Mononuclear cell (primary cell): ENCODE data around the gene ZMIZ1. TPM values are rescaled to one million over a fixed set of nuclear protein-coding genes. Genes with fewer than 3 reads are reported as not detected.

Experiments used
- H3K27me3 ChIP-seq: 2 replicates; pipeline ENCODE4 v1.6.0; 2011; ENCODE audit warnings: low read length, control low read depth; ENCODE audit not compliant: insufficient read depth
- H3K4me1 ChIP-seq: 2 replicates; pipeline ENCODE4 v1.5.1; 2011; ENCODE audit warnings: mild to moderate bottlenecking, low read length, control low read depth; ENCODE audit not compliant: insufficient read depth
- H3K4me3 ChIP-seq: 2 replicates; pipeline ENCODE4 v1.5.1; 2011; ENCODE audit warnings: mild to moderate bottlenecking, low read length, moderate library complexity
- H3K9me3 ChIP-seq: 2 replicates; pipeline ENCODE4 v1.5.1; 2011; ENCODE audit warnings: low read depth, mild to moderate bottlenecking, control low read depth, low read length
- total RNA-seq: library from RNA; depleted of rRNA; stranded (reverse); fragments of >200 nt; gene quantifications from one replicate; pipeline ENCODE4 v1.2.3, GENCODE V29; 2012

Gene ZMIZ1
- total RNA-seq, 1 donor = 26.2 TPM

DNA sequence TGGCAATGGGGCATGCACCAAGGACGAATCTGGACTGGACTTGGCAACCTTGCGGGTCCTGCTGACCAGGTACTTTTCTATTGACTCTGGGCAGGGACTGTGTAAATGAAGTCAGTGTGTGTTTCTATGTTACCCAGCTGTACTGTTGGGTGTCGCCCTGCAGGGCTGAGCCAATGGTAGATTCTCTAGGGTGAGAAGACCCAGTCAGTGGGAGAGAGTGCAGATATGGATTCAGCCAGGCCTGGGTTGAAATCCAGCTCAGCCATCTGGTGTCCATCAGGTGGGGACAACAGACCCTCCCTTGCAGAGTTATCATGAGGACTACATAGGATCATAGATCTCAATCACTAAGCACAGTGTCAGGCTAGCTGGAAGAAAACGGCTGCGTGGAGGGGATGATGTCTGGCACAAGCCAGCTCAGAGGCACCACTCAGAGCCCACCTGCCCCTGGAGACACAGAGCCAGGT lies 273.6 kb downstream of the ZMIZ1 start:
- Histone ChIP-seq H3K4me3 (no peak overlapping the region), H3K4me1 (peaks cover 38% of the 10 kb centered on the region), H3K27me3 (no peaks in the 10 kb centered on the region), H3K9me3 (no peaks in the 10 kb centered on the region)

DNA sequence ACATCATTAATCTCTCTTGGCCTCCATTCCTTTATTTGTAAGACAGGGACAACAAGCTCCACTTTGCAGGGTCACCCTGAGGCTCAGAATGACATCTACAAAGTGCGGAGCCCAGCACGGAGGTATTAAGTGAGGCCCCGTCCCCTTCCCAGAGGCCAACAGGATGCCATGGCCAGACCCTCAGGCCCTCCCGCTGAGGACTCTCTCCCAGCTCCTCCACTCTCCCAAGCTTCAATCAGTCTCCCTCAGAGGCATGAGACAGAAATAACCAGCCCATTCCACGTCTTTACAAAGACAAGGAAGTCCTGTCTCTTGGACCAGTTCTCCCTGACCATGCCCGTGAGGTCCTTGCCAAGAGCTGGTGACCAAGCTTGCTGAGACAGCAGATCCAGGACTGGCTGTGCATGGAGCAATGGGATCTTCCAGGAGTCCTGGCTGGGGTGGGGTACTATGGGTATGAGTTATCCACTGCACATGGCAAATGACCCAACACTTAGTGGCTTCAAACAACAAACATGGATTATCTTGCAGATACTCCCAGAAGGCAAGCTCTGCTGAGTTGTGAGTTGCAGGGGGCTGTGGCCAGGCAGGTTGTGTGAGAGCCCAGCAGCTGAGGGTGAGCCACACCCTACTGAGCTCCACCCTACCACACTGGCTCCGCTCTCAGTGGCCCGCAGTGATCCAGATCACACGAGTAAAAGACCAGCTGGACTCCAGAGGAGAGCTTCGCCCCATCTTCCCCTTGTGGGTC lies 274.2 kb downstream of the ZMIZ1 start:
- no peak overlapping the region for H3K4me3 ChIP-seq
- no peaks in the 10 kb centered on the region for H3K9me3 ChIP-seq
- no peaks in the 10 kb centered on the region for H3K27me3 ChIP-seq
- H3K4me1 ChIP-seq = peaks cover 43% of the 10 kb centered on the region

DNA sequence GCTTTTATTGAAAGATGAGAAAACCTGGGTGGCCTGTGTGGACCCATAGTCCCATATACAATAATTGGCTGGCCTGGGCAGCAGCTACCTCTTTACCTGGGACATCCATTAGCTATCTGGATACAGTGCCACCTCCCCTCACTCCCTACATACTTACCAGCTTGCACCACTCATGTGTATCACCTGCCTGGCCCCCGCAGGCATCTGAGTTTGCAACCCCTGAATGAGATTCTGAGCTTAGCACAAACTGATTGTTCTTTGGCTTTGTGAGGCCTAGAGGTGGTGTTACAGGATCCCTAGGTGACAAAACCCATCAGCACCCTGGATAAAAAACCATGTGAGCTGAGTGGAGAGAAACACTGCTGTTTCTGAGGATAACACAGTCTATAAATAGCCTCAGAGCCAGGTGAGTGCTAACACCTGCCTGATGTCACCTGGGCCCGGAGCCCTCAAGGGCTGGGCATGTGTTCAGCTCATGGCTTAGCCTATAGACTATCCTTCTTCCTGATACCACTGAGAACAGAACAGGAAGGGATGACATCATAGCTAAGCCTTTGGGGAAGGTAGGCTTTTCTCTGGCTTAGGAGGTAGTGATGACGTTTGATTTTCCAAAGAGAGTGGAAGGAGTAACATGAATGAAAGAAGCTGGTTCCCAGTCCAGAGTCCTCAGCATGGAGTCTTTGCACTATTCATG lies 275.9 kb downstream of the ZMIZ1 start:
- Histone ChIP-seq H3K4me1 (peaks cover 59% of the 10 kb centered on the region), H3K9me3 (no peaks in the 10 kb centered on the region), H3K4me3 (no peak overlapping the region), H3K27me3 (no peaks in the 10 kb centered on the region)

DNA sequence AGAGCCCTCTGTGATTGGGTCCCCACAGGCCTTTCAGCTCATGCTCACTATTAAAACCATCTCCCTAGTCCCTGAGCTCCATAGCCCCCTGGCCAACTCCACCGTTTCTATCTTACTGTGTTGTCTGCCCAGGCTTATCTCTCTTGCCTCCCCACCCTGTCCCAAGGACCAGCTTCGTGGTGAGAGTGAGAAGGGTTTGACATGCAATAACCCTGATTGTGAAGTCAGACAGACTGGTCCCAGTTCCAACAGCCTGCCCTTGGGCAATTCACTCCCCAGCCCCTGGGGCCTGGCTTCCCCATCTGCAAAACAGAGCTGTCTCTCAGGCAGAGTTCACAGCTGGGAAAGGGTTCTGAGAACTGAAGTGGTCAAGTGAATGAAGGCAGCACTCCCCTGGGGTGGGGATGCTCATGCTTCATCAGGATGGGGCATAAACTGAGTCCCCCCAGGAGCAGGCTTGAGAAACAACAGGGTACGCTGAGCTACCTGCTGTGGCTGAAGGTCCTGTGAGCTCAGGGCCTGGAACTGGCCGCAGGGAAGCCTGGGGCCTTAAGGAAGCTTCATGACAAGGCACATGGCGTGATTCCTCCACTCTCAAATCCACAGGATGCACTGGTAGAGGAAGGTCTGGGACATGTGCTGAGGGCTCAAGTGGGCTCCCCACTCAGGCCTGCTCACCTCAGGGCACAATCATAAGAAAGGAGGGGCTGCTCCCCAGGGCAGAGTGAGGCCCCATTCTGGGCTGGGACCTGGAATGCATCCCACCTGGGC lies 276.7 kb downstream of the ZMIZ1 start:
- Histone ChIP-seq H3K27me3 (no peaks in the 10 kb centered on the region), H3K9me3 (no peaks in the 10 kb centered on the region), H3K4me3 (no peak overlapping the region), H3K4me1 (peaks cover 67% of the 10 kb centered on the region)

DNA sequence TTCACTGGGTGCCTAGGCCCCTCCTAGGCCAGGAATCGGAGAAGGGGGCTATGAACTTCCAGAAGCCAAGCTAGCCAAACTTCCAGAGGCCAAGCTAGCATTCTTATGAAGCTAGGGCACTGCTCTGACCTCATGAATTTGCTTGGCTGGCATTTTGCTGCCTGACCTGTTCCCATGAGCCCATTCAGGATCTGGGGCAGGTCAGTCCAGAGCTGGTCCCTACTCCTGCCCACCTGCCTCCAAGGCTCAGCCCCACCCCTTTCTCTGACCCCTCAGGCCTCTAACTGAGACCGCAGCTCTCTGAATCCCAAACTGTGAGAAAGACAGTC lies 277.2 kb downstream of the ZMIZ1 start:
- Histone ChIP-seq H3K4me3 (no peak overlapping the region), H3K4me1 (peaks cover 72% of the 10 kb centered on the region), H3K9me3 (no peaks in the 10 kb centered on the region), H3K27me3 (no peaks in the 10 kb centered on the region)

DNA sequence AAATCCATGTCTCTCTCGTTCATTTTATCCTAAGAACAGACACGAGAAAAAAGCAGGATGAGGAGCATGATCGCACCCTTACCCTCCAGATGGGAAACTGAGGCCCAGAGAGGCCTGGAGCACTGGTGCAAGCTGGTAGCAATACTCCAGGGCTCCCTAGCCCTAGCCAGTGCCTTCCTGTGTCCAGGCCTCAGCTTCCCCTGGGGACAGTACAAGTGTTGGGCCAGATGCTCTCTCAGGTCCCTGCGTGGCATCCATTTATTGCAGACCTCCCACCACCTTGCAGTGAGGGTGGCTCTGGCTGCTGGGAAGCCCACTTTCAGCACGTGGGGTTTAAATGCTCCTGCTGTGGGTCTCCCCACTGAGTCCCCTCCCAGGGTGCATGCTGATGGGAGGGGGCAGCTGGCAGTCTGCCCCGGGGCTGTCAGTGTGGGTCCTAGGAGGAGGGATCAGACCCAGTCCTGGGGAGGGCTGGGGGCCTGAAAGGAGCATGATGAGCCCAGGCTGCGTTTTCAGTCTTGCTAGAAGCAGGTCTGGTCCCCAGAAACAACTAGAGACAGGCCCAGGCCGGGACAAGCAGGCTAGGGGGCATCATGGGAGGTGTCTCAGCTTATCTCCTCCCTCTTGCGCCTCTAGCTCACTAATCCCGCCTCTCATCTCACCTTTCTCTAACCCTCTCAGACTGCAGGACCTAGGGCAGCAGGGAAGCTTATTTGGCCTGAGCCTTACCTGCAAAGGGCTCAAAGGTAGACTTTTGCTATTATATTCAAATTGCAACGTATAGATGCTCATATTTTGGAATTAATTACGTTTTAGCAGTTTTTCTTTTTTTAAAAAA lies 277.8 kb downstream of the ZMIZ1 start:
- H3K9me3 ChIP-seq = no peaks in the 10 kb centered on the region
- H3K4me1 ChIP-seq = peaks cover 77% of the 10 kb centered on the region
- no peaks in the 10 kb centered on the region for H3K27me3 ChIP-seq
- no peak overlapping the region for H3K4me3 ChIP-seq

DNA sequence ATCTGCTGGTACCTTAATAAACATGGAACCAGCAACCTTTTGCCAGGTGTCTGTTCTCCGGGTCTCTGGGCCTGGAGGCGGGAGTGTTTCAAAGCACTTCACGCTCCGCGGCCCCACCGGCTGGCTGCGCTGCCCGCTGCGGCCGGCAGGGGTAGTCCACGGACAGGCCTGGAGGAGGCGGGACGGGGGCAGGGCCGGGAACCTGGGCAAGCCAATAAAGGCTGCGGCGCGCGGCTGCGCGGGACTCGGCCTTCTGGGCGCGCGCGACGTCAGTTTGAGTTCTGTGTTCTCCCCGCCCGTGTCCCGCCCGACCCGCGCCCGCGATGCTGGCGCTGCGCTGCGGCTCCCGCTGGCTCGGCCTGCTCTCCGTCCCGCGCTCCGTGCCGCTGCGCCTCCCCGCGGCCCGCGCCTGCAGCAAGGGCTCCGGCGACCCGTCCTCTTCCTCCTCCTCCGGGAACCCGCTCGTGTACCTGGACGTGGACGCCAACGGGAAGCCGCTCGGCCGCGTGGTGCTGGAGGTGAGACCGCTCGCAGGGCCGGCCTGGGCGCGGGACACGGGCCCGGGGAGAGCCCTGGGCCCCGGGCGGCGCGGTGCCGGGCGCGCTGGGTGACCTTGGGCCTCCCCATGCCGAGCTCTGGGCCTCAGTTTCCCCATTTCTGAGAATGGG lies 278.6 kb downstream of the ZMIZ1 start, which contains the start of gene PPIF:
PPIF (plus strand) TSS at position 244 of the 668 bp plus-strand sequence; CDS start at position 324, 80 bp downstream.
- H3K4me3 ChIP-seq = peak within 1 kb of the TSS; percentile 79
- H3K4me1 ChIP-seq = peaks cover 84% of the 10 kb centered on the region
- no peaks in the 10 kb centered on the region for H3K9me3 ChIP-seq
- H3K27me3 ChIP-seq = no peaks in the 10 kb centered on the region

DNA sequence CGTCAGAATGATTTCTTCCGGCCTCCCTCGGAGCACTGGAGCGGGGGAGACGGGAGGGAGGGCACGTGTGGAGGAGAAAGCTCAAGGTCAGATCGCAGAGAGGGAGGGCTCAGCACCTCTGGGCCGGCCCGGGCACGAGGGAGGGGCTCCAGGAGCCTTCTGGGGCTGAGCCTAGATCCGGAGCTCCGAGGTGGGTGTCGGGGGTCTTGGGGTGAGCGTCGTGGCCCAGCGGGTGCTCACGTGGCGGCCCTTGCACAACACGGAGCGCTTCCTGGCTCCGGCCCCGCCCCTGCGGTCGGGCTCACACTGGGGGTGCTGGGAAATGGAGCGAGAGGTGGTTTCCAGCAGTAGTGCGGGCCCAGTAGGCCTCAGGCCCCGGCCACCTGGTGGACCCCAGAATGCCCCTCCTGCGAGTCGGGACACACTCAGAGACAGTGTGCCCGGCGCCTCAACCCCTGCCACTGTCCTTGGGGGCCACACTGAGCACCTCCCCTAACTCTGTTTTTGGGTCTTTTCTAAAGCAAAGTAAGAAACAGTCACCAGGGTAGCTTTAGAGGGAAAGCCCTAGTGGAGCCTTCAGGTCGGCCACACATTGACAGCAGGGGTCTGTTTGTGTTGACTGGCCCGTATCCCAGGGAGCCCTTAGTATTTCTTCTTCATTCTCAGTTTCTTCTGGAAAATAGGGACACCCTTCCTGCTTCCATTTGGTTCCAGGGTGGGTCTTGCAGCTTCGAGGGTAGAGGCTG lies 279.3 kb downstream of the ZMIZ1 start:
- H3K4me3 ChIP-seq = peak overlapping the region; percentile 79
- H3K9me3 ChIP-seq = no peaks in the 10 kb centered on the region
- peaks cover 88% of the 10 kb centered on the region for H3K4me1 ChIP-seq
- H3K27me3 ChIP-seq = no peaks in the 10 kb centered on the region

DNA sequence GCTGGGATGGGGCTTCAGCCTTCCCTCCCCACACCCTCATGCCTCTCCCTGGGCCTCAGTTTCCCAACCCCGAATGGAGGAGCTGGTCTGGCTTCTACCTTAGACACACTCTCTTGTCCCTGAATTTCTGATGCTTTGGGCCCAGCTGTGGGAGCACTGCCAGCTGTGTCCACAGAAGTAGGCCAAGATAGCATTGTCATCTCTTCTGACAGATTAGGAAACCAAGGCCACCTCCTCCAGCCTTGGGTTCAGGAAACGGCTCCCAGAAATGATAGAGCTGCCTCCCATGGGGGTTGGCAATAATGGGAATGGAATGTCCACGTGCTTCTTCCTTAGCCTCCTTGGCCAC lies 279.8 kb downstream of the ZMIZ1 start:
- Histone ChIP-seq H3K9me3 (no peaks in the 10 kb centered on the region), H3K27me3 (no peaks in the 10 kb centered on the region), H3K4me3 (peak overlapping the region; percentile 79), H3K4me1 (peaks cover 88% of the 10 kb centered on the region)

DNA sequence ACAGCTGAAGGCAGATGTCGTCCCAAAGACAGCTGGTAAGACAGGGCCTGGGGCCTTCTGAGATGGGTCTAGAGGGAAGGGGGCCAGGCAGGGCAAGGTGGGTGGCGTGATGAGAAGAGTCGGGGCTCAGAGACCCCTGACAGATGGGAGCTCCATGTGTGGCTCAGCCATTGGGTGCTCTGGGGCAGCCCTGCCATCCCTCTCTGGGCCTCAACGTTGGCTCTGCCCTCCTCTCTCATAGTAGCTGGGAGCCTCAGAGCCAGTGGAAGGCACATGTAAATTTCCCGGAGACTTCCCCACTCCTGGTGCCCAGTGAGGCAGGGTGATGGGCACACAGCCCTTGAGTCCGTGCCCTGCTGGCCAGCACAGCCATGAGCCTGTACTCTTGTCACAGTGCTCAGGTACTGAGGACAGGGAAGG lies 280.3 kb downstream of the ZMIZ1 start:
- Histone ChIP-seq H3K4me3 (peak overlapping the region; percentile 79), H3K4me1 (peaks cover 92% of the 10 kb centered on the region), H3K27me3 (no peaks in the 10 kb centered on the region), H3K9me3 (no peaks in the 10 kb centered on the region)

DNA sequence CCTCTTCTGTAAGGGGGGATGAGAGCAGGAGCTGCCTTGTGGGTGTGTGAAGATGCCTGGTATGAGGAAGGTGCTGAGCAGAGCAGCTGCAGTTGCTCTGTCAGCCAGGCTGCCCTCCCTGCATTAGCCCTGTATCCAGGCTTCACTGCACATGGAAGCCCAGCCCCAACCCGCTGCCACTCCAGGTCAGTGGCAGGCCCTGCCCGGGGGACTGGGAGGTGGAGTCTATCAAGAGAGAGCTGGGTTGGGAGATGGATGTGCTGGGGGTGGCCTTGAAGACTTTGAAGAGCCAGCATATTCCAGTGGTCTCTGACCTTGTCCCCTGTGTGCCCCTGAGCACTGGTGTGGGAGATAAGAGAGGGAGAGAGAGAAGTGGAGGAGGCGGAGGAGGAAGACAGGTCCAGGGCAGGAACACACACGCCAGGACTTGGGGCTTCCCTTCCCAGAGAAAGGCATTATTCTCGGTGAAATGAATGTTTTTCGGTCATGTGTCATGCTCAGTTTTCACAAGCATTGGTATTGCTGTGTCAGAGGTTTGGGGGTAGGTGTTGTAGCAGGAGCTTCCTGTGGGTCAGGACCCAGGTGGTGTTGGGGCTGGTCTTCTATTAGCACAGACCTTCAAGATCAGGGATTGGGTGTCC lies 281.1 kb downstream of the ZMIZ1 start:
- H3K4me1 ChIP-seq = peaks cover 95% of the 10 kb centered on the region
- H3K27me3 ChIP-seq = no peaks in the 10 kb centered on the region
- no peaks in the 10 kb centered on the region for H3K9me3 ChIP-seq
- H3K4me3 ChIP-seq = no peak overlapping the region

DNA sequence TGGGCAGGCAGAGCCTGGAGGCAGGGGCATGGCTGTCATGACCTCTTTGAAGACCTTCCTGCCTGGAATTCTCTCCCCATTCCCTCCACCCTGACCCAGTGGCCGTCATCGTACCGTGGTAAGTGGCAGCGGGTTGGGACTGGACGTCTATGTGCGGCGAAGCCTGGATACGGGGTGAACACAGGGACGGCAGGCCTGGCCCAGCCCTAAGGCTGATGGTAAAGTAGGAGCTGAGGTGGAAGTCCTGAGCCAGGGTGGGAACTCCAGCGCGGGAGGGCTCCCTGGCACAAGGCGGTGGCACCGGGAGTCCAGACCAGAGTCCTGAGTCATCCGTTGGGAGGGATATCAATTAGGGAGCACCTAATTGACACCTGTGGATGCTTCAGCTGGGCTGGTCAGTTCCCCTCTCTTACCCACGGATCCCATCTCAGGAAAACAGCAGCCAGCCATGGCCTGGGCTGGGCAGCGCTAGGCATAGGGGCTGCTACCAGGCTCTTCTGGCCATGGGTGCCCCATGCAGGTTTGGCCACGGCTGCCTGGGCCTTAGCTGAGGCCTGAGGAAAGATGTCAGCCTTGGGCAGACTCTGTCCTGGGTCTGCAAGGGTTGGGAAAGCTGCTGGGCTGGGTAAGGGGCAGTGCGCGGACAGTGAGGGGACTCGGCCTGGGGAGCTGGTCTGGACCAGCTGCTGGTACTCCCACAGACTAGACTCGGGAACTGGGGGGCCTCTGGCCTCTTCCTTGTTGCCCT lies 281.8 kb downstream of the ZMIZ1 start:
- Histone ChIP-seq H3K27me3 (no peaks in the 10 kb centered on the region), H3K4me1 (peaks cover 95% of the 10 kb centered on the region), H3K9me3 (no peaks in the 10 kb centered on the region), H3K4me3 (no peak overlapping the region)

DNA sequence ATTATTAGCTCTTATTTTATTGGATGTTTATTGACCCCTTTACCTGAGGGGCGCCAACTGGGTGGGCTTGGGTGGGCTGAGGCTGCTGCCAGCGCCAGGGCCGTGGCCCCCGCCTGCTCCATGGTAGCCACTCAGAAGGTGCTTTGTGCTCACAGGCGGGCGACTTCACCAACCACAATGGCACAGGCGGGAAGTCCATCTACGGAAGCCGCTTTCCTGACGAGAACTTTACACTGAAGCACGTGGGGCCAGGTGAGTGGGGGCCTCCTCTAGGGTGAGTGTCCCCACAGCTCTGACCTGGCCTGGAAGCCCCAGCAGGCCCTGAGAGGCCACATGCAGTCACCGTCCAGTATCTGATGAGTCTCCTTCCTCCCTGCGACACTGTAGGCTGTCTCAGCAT lies 282.6 kb downstream of the ZMIZ1 start:
- Histone ChIP-seq H3K27me3 (no peaks in the 10 kb centered on the region), H3K4me3 (no peak overlapping the region), H3K9me3 (no peaks in the 10 kb centered on the region), H3K4me1 (peaks cover 95% of the 10 kb centered on the region)
